ENCODE data around the gene NANP. TPM values are rescaled to one million over a fixed set of nuclear protein-coding genes. Genes with fewer than 3 reads are reported as not detected.

The NANP gene
- polyA plus RNA-seq, 1 donor (not counting 4 experiments of a cell fraction or from before 2014, with no cell fraction given): 6.6 TPM

- Histone ChIP-seq H4K20me1 (ENCODE audit: control insufficient read depth, extremely low read depth, insufficient read depth, low read length) (no peaks in the 10 kb centered on the region), H3K79me2 (ENCODE audit: control insufficient read depth, insufficient read depth, low read length) (peaks cover 55% of the 10 kb centered on the region), H3K27me3 (ENCODE audit: control insufficient read depth, extremely low read depth, insufficient read depth, low read length) (no peaks in the 10 kb centered on the region), H3K9me1 (ENCODE audit: control insufficient read depth, extremely low read depth, insufficient read depth, low read length) (no peaks in the 10 kb centered on the region), H3K9me3 (ENCODE audit: control insufficient read depth, low read depth, low read length) (no peaks in the 10 kb centered on the region), H3K27ac (ENCODE audit: control insufficient read depth, insufficient read depth, low read length) (peak overlapping the region; percentile 90), H3K4me1 (ENCODE audit: control insufficient read depth, extremely low read depth, insufficient read depth, low read length) (peaks cover 15% of the 10 kb centered on the region), H3K4me2 (ENCODE audit: control insufficient read depth, extremely low read depth, insufficient read depth, low read depth, low read length) (peak overlapping the region; percentile 97), H3K9ac (ENCODE audit: control insufficient read depth, extremely low read depth, insufficient read depth, low read length) (peak overlapping the region; percentile 97), H2AFZ (ENCODE audit: control insufficient read depth, low read length) (peak overlapping the region; percentile 71), H3K36me3 (ENCODE audit: control insufficient read depth in 2 of 2, extremely low read depth in 1 of 2, insufficient read depth in 2 of 2, low read length in 2 of 2) (no peaks in the 10 kb centered on the region), H3K4me3 (ENCODE audit: control insufficient read depth in 2 of 3, extremely low read depth in 1 of 3, insufficient read depth in 2 of 3, low read depth in 1 of 3, low read length in 3 of 3) (peak overlapping the region; percentile 78 to 87 (median 81))
- peak in 1 of 3 experiments; percentile 48 for TF ChIP-seq CTCF (optimal IDR thresholded peaks at IDR 0.05 in 1 of 3, IDR thresholded peaks at IDR 0.05 in 1 of 3, conservative IDR thresholded peaks at IDR 0.05 in 1 of 3; ENCODE audit: extremely low read depth in 1 of 3, insufficient read depth in 2 of 3, low read length in 3 of 3)
- TF ChIP-seq EZH2 (IDR thresholded peaks at IDR 0.05; ENCODE audit: low read length): no peak
- dilution Hi-C loops (cut with MboI; ENCODE audit: extremely low pct_ligation_motif_present, low sequenced_read_pairs): no loop called here
- no peak for FAIRE-seq
- no peak for DNase-seq (ENCODE audit: low read depth, low spot score)
Observed at GRCh38 chr20:25622450-25623224, 1.2 kb downstream of the NANP start.

GRCh38 chr20:25622049-25622448, 1.8 kb downstream of the NANP start:
- DNase-seq (ENCODE audit: low read depth, low spot score) (no peak), FAIRE-seq (no peak)
- Histone ChIP-seq H3K9me3 (ENCODE audit: control insufficient read depth, low read depth, low read length) (no peaks in the 10 kb centered on the region), H3K4me2 (ENCODE audit: control insufficient read depth, extremely low read depth, insufficient read depth, low read depth, low read length) (peak overlapping the region; percentile 97), H3K9ac (ENCODE audit: control insufficient read depth, extremely low read depth, insufficient read depth, low read length) (no peak overlapping the region), H3K79me2 (ENCODE audit: control insufficient read depth, insufficient read depth, low read length) (peaks cover 59% of the 10 kb centered on the region), H3K36me3 (ENCODE audit: control insufficient read depth in 2 of 2, extremely low read depth in 1 of 2, insufficient read depth in 2 of 2, low read length in 2 of 2) (no peaks in the 10 kb centered on the region), H2AFZ (ENCODE audit: control insufficient read depth, low read length) (no peak overlapping the region), H3K9me1 (ENCODE audit: control insufficient read depth, extremely low read depth, insufficient read depth, low read length) (no peaks in the 10 kb centered on the region), H3K27ac (ENCODE audit: control insufficient read depth, insufficient read depth, low read length) (peak overlapping the region; percentile 13), H3K27me3 (ENCODE audit: control insufficient read depth, extremely low read depth, insufficient read depth, low read length) (no peaks in the 10 kb centered on the region), H4K20me1 (ENCODE audit: control insufficient read depth, extremely low read depth, insufficient read depth, low read length) (no peaks in the 10 kb centered on the region), H3K4me3 (ENCODE audit: control insufficient read depth in 2 of 3, extremely low read depth in 1 of 3, insufficient read depth in 2 of 3, low read depth in 1 of 3, low read length in 3 of 3) (peak overlapping the region in 2 of 3 experiments; percentile 78 to 87), H3K4me1 (ENCODE audit: control insufficient read depth, extremely low read depth, insufficient read depth, low read length) (peaks cover 15% of the 10 kb centered on the region)
- TF ChIP-seq CTCF (optimal IDR thresholded peaks at IDR 0.05 in 1 of 3, IDR thresholded peaks at IDR 0.05 in 1 of 3, conservative IDR thresholded peaks at IDR 0.05 in 1 of 3; ENCODE audit: extremely low read depth in 1 of 3, insufficient read depth in 2 of 3, low read length in 3 of 3) (no peak), EZH2 (IDR thresholded peaks at IDR 0.05; ENCODE audit: low read length) (no peak)
- dilution Hi-C loops (cut with MboI; ENCODE audit: extremely low pct_ligation_motif_present, low sequenced_read_pairs): no loop called here
